HG02870 (cell line): ENCODE data around the gene SEMA5A.
A peak's percentile ranks its signal among the peaks of the same experiment; 100 is the strongest.

Source experiments
- ATAC-seq: cut with Tn5 transposase; IDR thresholded peaks from one replicate; pipeline ENCODE4 v1.9.1; 2021; ENCODE audit warnings: mild to moderate bottlenecking, moderate library complexity; ENCODE audit not compliant: unreplicated experiment

SEMA5A gene

DNA sequence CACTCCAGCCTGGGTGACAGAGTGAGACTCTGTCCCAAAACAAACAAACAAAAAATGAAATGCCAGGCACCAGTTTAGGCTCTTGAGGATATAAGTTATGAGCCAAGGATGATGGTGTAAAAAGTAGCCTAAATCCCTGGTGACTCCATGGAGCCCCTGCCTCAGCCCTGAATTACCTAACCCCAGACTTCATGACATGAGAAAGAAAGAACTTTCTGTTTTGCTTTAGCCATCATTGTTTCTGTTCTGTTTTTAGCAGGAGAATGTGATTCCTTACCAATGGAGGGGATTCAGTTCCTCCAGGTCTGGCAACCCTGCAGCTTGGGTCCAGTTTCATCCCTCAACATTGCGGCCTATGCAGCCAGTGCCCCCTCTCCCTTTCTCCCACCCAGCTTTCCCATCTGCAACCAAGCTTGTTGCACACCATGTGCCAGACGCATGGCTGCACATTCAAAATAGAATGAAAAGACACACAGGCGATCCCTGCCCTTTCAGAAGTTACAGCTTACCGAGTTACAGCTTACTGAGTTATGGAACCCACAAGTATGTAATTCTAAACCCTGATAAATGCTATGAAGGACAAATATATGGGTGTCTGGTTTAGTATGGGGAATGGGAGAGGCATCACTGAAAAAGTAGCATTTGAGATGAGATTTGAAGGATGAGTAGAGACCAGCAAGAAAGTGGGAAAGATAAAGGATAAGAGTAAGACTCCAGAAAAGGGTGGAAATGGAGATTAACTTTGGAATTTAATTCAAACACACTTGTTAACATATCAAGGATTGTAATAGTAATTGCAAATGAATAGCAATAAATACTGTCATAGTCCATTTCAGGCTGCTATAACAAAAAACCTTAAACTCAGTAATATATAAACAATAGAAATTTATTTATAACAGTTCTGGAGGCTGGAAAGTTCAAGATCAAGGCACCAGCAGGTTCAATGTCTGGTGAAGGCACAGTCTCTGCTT is 6.0 kb upstream of the SEMA5A start:
- ATAC-seq = no peak

DNA sequence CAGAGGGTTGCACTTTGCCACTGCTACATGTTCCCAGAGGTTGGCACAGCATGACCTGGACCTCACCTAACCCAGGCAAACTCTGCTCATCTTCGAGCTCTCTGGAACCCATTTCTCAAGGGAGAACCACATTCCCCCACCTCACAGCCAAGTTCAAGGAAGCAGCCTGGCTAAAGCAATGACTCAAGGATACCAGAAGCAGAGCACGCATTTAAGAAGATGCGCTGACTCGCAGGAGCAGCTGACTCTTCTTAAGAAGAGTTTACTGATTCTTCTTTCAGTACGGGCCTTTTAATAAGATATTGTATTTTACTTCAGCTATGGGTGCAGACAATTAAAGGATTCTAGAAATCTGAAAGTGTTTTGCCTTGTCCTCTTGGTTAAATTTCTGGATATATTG is 4.1 kb upstream of the SEMA5A start:
- no peak for ATAC-seq

DNA sequence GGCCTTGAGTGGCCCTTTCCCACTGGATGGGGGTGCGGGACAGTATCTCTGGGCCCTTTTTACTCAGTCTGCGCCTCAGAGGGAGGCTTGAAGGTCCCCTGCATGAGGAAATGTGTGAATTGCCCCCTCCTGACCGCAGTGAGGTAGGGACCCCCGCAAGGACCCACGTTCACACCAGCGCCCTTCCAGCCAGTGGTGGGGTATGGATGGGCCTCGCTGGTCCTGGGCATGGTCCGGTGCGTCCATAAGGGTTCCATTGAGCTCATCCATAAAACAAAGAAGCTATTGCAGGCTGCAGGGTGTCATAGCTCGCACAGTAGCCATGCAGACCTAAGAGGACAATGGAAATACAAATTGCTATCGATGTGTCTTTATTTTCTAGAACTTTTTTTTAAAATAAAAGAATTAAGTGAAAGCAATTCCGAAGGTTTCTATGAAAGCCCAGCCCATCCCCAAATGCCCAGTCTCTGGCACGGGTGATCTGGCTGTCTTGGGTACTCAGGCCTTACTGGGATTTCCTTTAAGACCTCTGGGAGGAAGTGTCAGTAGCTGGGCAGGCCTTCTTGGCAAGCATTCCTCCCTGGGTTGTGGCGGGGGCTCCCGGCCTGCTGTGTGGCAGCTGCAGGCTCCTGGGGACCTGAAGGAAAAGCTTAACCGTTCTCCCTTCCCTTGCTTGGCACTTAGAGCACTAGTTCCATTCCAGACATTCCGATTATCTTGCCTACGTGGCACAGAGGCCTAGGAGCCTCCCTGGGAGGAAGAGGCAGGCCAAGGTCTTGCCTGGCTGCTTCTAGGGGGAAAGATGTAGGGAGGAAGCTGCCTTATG is 1.5 kb upstream of the SEMA5A start:
- ATAC-seq = no peak

DNA sequence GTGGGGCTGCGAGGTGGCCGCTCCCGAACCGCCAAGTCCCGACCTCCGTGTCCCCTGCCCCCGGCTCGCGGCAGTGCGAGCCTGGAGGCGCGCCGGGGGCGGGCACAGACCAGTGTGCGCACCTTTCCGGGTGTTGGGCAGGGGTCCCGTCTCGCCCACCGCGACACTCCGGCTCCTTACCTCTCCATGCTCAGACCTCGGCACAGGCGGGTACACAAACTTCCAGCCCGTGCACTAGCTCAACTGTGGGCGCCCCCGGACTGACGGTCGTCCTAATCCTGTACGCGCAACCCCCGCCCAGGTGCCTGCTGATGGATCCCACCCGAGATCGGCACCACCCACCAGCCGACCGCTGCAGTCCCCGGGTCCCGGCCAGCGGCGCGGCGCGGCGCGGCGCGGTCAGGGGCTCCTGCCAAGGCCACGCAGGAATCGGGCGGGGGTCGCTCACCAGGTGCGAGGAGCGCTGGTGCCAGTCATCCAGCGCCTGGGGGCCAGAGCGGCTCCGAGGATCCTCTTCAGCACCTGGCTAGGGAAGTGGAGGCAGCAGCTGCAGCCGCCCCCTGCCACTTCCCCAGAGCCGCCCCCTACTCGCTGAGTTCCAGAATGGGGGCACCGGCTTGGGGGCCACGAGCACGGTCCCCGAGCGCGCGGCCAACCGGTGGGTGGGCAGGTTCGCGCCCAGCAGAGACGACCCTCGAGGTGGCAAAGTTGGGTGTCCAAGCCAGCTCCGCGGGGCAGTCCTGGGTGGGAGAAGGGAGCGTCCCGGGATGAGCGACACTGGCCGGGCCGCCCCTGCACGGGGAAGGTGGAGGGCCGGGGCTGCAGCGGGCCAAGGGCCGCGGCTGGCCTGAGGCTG is 511 bp downstream of the SEMA5A start:
- ATAC-seq = no peak

DNA sequence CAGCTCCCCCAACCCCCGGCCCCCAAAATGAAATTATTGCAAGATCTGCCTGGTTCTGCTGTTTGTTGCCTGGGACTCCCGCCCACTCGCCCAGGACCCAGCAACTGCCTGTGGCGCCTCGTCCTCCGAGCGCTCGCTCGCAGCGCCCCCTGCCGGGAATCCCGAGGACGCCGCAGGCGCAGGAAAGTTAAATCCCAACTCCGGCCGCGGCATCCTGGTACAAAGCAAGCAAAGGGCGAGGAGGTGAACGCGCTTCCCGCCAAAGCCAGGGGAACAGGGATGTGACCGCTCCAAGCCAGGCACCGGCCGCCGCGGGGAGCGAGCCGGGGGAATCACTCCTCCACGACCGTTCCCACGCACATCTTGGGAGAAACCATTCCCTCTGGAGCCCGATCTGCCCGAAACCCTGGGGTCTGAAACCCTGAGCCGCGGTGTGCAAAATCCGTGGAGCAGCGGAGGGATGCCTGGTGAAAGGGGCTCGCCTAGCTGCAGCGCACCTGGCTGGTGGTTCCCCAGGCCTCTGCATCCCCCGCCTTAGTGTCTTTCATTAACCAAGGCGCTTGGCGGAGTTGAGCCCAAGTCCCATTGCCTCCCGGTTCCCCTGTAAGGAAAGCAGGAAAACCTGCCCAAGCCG is 1.3 kb downstream of the SEMA5A start:
- ATAC-seq = peak; percentile 61

DNA sequence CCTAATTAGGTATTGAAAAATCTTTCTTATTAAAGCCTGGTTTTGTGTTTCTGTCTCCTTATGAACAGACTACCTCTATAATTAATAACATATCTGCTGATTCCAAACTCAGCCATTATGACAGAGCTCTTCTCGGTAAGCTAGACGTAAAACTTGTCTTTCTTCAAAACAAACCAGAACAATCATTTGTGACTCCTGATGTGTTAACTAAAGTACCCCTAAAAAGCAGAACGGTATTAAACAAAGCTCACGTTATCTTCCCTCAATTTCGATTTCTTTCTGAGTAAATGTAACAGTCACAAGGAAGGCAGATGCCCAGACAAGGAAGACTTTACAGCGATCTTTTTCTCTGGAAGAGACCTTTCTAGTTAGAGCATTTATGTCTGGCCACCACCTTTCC is 1.8 kb downstream of the SEMA5A start:
- no peak for ATAC-seq

DNA sequence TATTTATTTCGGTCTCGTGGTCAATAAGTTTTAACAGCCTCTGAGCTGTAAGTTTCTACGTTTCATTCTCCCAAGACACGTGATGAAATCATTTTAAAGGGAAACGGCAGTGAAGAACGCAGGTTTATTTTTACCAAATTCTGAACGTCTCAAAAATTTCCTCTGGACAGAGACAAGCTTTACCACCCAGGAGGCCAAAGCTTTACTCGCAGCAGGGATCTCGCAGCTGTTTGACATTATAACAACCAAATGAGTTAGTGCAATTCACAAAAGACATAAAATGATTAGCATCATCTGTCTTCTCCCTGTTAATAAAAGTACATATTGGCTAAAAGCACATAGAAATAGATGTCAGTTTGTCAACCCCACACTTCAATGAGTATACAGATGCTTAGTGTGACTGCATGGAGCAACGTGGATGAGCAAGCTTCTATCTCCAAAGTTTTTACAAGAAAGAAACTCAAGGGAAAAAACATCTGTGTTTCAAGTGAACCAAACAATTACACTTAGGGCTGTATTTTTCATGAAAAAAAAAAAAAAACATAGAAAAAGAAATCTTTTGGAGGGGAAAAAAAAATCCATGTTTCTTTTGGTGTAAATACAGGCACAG is 2.5 kb downstream of the SEMA5A start:
- ATAC-seq = no peak

DNA sequence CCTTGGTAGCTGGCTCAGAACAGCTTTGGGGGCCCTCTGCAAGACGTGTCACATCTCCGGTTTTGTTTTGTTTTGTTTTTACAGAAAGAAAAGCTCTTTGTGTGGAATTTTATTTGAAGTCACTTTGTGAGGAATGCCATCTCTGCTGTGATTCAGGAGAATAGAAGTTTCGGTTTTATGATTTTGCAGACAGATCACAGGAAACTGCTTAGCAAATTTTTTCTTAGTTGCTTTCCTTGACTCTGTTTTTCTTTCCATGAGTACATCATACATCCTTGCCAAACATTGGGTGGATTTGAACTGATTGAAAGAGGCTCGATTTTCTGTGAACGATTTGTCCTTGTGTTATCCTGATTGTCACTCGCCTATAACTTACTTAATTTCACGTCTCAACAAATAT is 5.1 kb downstream of the SEMA5A start:
- no peak for ATAC-seq

DNA sequence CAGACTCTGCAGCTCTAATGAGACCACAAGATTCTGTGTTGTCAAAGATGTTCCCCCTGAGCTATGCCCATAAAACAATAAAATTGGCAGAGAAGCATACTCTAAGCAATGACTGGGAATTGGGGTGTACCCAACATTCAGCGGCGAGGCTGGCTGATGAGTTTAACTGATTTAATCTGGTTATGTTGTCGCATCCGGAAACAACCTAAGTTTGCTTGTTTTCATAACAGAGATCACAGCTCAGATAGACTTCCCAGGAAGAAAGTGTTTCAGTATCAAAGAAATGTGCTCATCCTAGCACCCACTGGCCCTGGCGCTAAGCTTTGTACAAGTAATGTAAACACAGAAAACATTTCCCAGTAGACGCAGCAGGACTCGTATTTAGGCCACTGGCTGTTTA is 7.4 kb downstream of the SEMA5A start:
- ATAC-seq = no peak

DNA sequence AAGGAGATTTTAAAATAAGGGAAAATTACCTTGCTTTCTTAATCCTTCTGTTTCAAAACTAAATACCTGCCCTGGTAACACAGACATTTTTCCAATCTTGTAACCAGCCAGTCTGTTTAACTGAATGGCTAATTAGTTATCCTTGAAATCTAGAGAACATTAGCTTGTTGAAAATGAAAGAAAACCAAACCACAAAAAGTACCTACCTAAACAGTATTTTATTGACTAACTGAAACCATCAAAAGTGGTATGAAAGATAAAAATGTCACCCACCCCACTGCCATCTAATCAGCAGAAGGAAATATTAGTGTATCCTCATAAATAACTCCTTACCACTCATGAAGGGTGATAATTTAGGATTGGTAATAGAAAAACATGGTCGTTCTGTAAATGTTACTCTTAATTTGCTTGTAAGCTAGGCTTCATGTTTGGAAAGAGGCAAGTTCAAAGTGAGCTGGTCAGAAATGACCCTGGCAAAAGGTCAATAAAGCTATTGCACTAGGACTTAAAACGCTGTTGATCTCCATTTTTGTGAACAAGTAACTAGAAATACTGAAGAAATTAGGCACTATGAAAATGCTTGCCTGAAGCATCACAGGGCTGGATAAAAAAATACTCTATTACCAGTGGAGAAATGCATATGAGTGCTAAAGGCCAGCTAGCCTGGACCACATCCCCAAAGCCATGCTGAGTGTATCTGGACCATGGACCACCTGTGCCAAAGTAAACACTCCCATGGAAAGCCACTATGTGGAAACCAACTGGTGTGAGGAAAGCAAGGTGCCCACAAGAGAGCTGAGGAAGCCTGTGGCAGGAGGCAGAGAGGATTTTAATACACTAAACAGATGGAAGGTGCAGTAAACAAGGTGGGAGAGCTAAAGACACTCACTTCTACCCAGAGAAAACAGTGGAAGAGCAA is 8.4 kb downstream of the SEMA5A start:
- no peak for ATAC-seq

DNA sequence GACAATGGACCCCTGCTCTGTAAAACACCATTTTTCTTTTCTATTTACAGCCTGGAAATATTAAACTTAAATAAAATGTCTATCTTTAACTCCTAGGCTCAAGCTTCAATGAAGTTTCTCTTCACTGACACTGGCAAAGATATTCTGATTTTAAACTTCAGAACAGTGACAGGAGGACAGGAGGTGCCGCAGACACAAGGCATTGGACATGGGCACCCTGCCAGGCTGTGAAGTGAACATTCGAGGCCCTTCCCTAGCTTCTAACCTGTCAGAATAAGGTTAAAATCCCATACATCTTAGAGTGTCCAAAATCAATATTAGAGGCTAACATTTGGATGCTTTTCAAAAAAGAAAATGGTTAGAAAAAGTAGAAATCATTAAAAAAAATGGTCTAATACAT is 9.2 kb downstream of the SEMA5A start:
- ATAC-seq = no peak

DNA sequence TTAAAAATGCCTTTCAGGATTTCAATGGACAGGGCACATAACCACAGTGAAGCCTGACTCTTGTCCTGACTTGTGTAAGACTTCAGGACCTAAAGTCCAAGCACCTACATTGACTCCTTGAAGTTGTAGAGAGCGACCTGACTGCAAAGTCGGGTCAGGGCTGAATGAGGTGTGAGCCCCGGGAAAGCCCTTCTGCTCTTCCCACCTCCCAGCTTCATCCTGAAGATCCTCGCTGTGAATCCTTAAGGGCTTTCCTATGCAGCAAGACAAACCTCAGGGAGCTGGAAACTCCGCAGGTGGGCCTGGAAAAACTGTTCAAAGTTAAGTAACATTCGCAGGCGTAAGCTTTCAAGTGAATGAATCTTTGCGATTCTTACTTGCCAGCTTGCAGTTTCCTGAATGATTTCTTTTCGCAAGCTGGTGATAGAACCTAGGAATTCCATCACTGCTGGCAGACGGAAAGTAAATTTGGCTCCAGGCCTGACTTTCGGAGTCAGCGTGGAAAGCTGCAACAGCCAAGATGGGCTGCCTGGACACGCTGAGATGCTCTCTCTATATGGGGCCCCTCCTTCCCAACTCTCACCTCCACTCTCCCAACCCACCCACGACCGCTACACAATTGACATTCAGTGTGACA is 10.9 kb downstream of the SEMA5A start:
- ATAC-seq = no peak

DNA sequence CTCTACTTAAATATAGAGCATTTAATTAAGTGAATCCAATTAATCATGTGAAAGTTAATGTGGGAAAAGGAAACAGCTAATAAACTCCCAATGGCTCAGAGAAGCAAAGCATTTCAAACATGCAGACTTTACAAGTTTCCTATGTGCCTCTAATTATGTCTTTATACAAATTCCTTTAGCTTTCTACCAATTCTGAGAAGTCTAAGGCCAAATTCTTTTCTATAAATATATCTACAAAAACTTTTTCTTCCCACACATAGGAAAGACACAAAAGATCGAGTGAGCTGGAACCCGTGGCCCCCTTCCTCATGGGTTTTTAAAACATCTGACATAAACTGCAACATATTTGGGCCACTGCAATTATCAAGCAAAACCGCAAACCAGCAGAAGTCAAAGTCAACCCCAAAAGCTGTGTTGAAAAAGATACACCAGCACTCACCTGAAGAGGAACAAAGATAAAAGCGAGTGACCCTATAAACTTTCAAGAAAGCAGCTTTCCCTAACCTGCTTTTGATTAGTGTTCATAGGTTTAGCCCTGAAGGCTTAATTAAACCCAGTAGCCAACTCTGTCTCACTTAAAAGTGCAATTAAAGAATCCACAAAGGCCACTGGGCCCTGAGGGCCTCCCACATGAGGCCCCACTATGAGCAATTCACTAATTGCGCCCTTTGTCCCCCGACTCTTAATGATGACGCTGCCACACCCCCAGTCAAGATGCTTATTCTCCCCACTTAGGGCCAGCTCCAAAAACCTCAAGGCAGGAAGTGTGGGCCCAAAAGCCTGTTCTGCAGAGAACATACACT is 12.1 kb downstream of the SEMA5A start:
- ATAC-seq = no peak

DNA sequence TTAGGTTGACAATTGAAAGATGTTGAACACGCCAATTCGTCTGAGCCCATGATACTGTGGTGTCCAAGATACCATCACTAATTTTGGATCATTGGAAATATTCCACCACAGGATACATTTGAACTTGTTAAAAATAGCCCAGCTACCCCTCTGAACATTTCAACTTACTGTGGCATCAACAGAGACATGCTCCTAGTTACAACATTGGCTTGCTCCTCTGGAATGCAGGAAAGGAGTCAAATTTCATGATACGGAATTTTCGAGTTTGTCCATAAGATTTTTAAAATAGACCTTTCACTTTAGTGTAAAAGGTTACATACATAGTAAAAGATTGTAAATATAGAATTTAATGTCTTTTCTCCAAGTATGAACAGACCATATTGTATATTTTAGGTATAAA is 12.8 kb downstream of the SEMA5A start:
- ATAC-seq = no peak

DNA sequence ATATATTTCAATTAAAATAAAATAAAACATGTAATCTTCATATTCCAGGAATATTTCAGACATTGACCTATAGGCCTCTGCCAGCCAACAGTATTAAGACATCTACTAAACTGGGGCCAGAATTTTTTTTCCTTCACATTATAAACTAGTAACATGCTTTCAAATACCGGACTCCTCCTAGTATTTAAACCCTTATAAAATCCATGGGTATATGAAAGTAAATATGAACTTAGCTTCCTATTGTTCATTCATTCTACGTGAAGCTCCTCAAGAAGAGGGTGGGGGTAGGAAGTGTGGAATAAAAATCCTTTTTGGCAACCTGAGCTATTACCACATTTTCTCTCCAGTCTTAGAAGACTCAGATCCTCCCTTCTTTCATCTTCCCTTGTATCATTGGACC is 16.4 kb downstream of the SEMA5A start:
- ATAC-seq = no peak

DNA sequence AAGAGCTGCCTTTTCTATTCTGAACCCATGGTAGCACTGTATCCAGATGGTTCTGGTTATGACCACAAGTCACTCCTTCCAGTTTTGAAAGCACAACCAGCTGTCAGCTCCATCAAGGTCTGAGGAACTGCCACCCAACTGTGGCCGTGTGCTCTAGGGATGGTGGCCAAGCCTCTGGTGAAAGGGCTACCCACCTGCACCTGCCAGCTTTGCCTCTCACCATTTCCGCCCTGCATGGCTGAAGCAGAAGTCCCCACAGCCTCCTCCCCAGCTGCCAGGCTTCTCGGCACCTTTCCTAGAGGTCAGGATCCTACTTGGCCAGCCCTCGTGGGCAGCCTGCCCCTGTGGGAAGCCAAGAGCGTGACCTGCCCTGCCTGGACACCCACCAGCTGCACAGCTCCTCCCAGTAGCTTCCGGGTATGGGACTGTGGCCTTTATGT is 16.8 kb downstream of the SEMA5A start:
- ATAC-seq = no peak

DNA sequence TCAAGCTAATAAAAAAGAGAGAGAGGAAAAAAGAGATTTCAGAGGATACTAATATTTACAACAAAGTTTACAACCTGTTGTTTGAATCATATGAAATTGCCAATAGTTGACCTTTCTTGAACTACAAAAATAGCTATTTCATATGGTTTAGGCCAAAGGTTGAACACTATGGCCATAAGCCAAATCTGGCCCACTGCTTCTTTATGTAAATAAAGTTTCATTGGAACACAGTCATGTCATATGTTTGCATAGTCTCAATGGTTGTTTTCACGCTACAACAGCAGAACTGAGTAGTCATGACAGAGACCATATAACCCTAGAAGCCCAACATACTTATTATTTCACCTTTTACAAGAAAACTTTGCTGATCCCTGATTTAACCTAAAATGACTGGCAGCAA is 20.9 kb downstream of the SEMA5A start:
- ATAC-seq = no peak
